Measurements from ENCODE around the gene GRK4. TPM values are rescaled to one million over a fixed set of nuclear protein-coding genes. Genes with fewer than 3 reads are reported as not detected.

Gene GRK4
- total and polyA plus RNA-seq, 3 experiments from 2014 or later: 2.5 to 7.7 (median 5.4) TPM

DNA sequence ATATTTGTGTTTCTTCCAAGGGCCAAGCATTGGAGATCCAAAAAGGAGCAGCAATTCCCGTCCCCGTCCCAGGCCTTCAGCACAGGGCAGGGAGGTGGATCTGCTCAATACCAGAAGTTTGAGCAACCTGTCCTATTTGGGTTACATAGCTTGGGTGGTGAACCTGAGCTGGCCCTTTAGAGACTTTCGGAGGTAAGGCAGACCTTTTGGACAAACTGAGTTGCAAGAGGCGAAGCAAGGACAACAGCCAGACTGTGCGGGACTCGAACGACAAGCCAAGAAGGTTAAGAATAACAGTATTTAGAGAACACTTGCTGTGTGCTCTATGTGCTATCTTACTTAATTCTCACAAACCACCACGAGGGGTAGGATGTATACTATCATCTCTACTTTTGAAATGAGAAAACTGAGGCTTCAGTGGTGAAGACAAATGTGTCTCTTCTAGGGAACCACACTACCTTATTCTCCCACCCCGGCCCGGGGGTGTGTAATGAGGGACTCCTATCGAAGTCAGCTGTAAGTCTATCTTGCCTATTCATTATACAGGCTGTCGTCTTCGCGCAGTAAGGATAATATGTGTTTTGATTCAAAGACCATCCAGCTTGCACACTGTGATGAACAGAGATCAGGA, 1.4 kb upstream of the GRK4 start:
- peaks cover 36 to 55% (median 49%) of the 10 kb centered on the region in 3 donors for H3K4me1 Mint-ChIP-seq
- POLR2A ChIA-PET: interaction anchor here (0.6 to 1.9 kb wide), 7 partner anchors 8 to 206 kb away, joined by 3 to 17 read pairs (median 5); partner anchors contain the start of gene TNIP2
- H3K36me3 Mint-ChIP-seq: peaks cover 4 to 34% (median 16%) of the 10 kb centered on the region in 3 donors
- Histone ChIP-seq H3K36me3 (ENCODE audit: insufficient read depth, low read length) (peaks cover 16% of the 10 kb centered on the region), H3K27ac (ENCODE audit: low read depth, low read length) (peak overlapping the region; percentile 53), H3K9me3 (ENCODE audit: low read length) (no peaks in the 10 kb centered on the region), H3K4me1 (ENCODE audit: insufficient read depth, low read length) (peaks cover 27% of the 10 kb centered on the region), H3K4me3 (ENCODE audit: low read length) (peak overlapping the region; percentile 70), H3K27me3 (ENCODE audit: insufficient read depth, low read length, poor library complexity, severe bottlenecking) (no peaks in the 10 kb centered on the region)
- CTCF ChIA-PET: interaction anchor here (0.6 to 3.6 kb wide), 13 partner anchors 8 to 739 kb away, joined by 3 to 14 read pairs (median 3); no protein-coding TSS in a partner anchor
- peak overlapping the region; percentile 65 to 96 (median 90) for H3K27ac Mint-ChIP-seq
- H3K9me3 Mint-ChIP-seq: no peaks in the 10 kb centered on the region
- peak overlapping the region; percentile 84 to 95 (median 86) for H3K4me3 Mint-ChIP-seq
- no peaks in the 10 kb centered on the region for H3K27me3 Mint-ChIP-seq
- peak in 3 of 5 donors; percentile 15 to 59 (median 51) for DNase-seq

DNA sequence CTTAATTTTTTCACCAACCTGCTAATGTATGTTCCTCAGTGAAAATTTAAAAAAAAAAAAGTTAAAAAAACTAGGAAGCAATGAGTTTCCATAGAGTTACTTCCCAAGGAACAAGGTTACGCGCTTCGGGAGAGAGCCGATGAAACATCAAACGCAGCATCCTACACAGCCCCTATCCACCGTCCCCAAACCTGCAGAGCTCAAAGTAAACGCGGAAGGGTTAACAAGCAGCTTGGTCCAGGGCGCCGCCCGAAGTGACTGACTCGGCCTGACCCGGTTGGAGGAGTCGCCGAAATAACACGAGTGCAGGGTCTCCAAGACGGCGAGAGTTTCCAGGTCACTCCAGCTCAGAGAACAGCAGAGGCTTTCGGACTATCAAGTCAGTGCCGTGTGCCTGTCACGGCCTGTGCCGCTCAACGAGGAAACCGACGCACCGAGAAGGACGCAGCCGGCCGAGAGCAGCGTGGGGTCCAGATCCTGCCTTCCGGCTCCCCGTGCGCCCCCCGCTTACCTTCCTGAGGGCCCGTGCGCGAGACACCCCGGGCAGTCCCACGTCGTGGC, 677 bp upstream of the GRK4 start:
- peaks cover under 1 to 27% (median 12%) of the 10 kb centered on the region in 3 donors for H3K36me3 Mint-ChIP-seq
- Histone ChIP-seq H3K27ac (ENCODE audit: low read depth, low read length) (peak overlapping the region; percentile 53), H3K4me1 (ENCODE audit: insufficient read depth, low read length) (peaks cover 27% of the 10 kb centered on the region), H3K4me3 (ENCODE audit: low read length) (peak overlapping the region; percentile 70), H3K9me3 (ENCODE audit: low read length) (no peaks in the 10 kb centered on the region), H3K27me3 (ENCODE audit: insufficient read depth, low read length, poor library complexity, severe bottlenecking) (no peaks in the 10 kb centered on the region), H3K36me3 (ENCODE audit: insufficient read depth, low read length) (peaks cover 10% of the 10 kb centered on the region)
- POLR2A ChIA-PET: interaction anchor here (0.7 to 1.9 kb wide), 9 partner anchors 9 to 206 kb away, joined by 3 to 17 read pairs (median 4); partner anchors contain the start of gene TNIP2
- H3K9me3 Mint-ChIP-seq: no peaks in the 10 kb centered on the region
- peaks cover 33 to 51% (median 44%) of the 10 kb centered on the region in 3 donors for H3K4me1 Mint-ChIP-seq
- CTCF ChIA-PET: interaction anchor here (1.0 to 3.6 kb wide), 11 partner anchors 9 to 235 kb away, joined by 3 to 14 read pairs (median 4); no protein-coding TSS in a partner anchor
- DNase-seq: no peak
- no peaks in the 10 kb centered on the region for H3K27me3 Mint-ChIP-seq
- peak overlapping the region; percentile 84 to 95 (median 86) for H3K4me3 Mint-ChIP-seq
- H3K27ac Mint-ChIP-seq: peak overlapping the region; percentile 65 to 96 (median 90)

DNA sequence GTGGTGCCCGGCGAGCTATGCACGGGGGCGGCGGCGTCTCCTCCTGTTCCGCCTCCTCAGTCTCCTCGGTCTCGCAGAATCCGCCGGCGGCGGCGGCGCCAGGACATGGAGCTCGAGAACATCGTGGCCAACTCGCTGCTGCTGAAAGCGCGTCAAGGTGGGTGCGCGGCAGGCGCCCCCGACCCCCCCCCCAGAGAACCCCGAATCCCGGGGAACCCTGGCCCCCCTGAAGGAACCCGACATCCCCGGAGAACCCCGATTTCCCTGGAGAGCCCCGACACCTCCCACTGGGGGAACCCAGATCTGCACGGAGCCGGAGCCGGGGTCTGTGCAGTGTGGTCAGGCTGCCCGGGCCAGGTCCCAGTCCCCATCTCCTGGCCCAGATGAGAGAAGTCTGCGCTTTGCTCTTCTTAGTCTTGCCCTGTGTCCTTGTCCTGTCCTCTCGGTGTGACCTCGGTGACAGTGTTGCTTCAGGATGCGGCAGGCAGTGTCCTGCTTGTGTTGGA, 648 bp downstream of the GRK4 start:
- Histone ChIP-seq H3K27me3 (ENCODE audit: insufficient read depth, low read length, poor library complexity, severe bottlenecking) (no peaks in the 10 kb centered on the region), H3K36me3 (ENCODE audit: insufficient read depth, low read length) (no peaks in the 10 kb centered on the region), H3K4me3 (ENCODE audit: low read length) (peak overlapping the region; percentile 70), H3K27ac (ENCODE audit: low read depth, low read length) (peak overlapping the region; percentile 24), H3K9me3 (ENCODE audit: low read length) (no peaks in the 10 kb centered on the region), H3K4me1 (ENCODE audit: insufficient read depth, low read length) (peaks cover 27% of the 10 kb centered on the region)
- Mint-ChIP-seq H3K9me3 (no peaks in the 10 kb centered on the region), H3K27ac (peak overlapping the region; percentile 38 to 91 (median 82)), H3K27me3 (no peaks in the 10 kb centered on the region), H3K4me1 (peaks cover 23 to 38% (median 31%) of the 10 kb centered on the region in 3 donors), H3K4me3 (peak overlapping the region; percentile 82 to 95 (median 89)), H3K36me3 (peaks cover 0 to 13% (median 5%) of the 10 kb centered on the region in 3 donors)
- DNase-seq: no peak
- ChIA-PET POLR2A (interaction anchor here (0.6 to 1.6 kb wide), 12 partner anchors 14 to 495 kb away, joined by 3 to 11 read pairs (median 4); partner anchors contain the start of genes FAM193A, RNF4 and TNIP2), CTCF (interaction anchor here (0.6 to 3.6 kb wide), 13 partner anchors 9 to 213 kb away, joined by 3 to 14 read pairs (median 4); no protein-coding TSS in a partner anchor)

DNA sequence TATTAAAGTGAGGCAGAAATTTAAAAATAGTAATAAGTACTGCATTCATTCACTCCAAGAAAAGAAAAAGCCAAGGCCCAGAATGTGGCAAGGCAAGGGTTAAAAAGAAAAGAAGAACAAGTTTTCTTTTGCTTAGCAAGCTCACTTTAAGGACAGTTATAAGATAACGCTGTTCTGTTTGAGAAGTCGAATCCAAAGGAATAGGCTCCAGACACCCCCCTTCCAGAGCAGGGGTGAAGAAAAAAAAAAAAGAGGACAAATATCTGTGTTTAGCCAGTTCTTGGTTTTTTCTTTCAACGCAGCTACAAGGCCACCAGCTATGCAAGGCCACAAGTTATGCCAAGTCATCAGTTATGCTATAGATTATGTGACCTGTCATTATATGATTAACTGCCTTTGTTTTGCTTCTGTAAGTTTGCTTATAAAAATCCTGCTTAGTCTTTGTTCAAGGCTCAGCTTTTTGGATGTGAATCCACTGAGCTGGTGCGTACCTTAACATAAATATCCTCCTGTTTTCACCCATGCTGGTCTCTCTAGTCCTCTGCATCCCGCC, 1.4 kb downstream of the GRK4 start:
- Histone ChIP-seq H3K4me3 (ENCODE audit: low read length) (peak overlapping the region; percentile 70), H3K27me3 (ENCODE audit: insufficient read depth, low read length, poor library complexity, severe bottlenecking) (no peaks in the 10 kb centered on the region), H3K36me3 (ENCODE audit: insufficient read depth, low read length) (no peaks in the 10 kb centered on the region), H3K27ac (ENCODE audit: low read depth, low read length) (no peak overlapping the region), H3K4me1 (ENCODE audit: insufficient read depth, low read length) (peaks cover 27% of the 10 kb centered on the region), H3K9me3 (ENCODE audit: low read length) (no peaks in the 10 kb centered on the region)
- Mint-ChIP-seq H3K27me3 (no peaks in the 10 kb centered on the region), H3K9me3 (no peaks in the 10 kb centered on the region), H3K27ac (peak overlapping the region in 5 of 8 donors; percentile 66 to 91 (median 88)), H3K4me3 (peak overlapping the region; percentile 82 to 95 (median 89)), H3K4me1 (peaks cover 20 to 30% (median 25%) of the 10 kb centered on the region in 3 donors), H3K36me3 (peaks cover 0 to 9% (median 2%) of the 10 kb centered on the region in 3 donors)
- ChIA-PET CTCF (interaction anchor here (1.0 to 3.6 kb wide), 4 partner anchors 8 to 17 kb away, joined by 3 to 14 read pairs (median 6); no protein-coding TSS in a partner anchor), POLR2A (interaction anchor here (0.6 to 0.7 kb wide), 2 partner anchors 9 to 150 kb away, joined by 3 read pairs; no protein-coding TSS in a partner anchor)
- no peak for DNase-seq

DNA sequence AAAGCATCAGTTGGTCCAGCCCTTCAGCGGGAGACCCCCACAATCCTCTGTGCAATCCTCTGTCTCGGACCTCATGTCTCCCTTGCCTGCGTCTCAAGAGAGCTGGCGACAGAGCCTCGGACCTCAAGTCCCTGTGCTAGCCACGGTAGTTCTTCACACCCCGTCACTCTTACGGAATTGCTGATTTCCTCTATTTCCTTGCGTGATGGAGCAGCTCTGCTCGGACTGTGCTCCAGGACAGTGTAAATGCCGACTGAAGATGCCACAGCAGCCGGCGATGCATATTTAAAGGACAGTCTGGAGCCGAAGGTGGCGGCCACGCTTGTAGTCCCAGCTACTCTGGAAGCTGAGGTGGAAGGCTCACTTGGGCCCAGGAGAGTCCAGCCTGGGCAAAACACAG, 1.9 kb downstream of the GRK4 start:
- no peak for DNase-seq
- POLR2A ChIA-PET: interaction anchor here (0.6 kb wide), 1 partner anchor 10 kb away, joined by 3 read pairs; no protein-coding TSS in a partner anchor
- no peak overlapping the region for H3K27ac ChIP-seq (ENCODE audit: low read depth, low read length)
- Mint-ChIP-seq H3K36me3 (peaks cover 0 to 8% (median 2%) of the 10 kb centered on the region in 3 donors), H3K9me3 (no peaks in the 10 kb centered on the region), H3K4me1 (peaks cover 19 to 26% (median 21%) of the 10 kb centered on the region in 3 donors), H3K4me3 (peak overlapping the region; percentile 32 to 92 (median 88)), H3K27me3 (no peaks in the 10 kb centered on the region), H3K27ac (peak overlapping the region in 1 of 8 donors; percentile 66)
- H3K27me3 ChIP-seq (ENCODE audit: insufficient read depth, low read length, poor library complexity, severe bottlenecking): no peaks in the 10 kb centered on the region
- H3K9me3 ChIP-seq (ENCODE audit: low read length): no peaks in the 10 kb centered on the region
- no peak overlapping the region for H3K4me3 ChIP-seq (ENCODE audit: low read length)
- H3K36me3 ChIP-seq (ENCODE audit: insufficient read depth, low read length): no peaks in the 10 kb centered on the region
- H3K4me1 ChIP-seq (ENCODE audit: insufficient read depth, low read length): peaks cover 23% of the 10 kb centered on the region
- CTCF ChIA-PET: interaction anchor here (1.0 to 1.6 kb wide), 3 partner anchors 8 to 14 kb away, joined by 3 to 4 read pairs (median 3); no protein-coding TSS in a partner anchor

DNA sequence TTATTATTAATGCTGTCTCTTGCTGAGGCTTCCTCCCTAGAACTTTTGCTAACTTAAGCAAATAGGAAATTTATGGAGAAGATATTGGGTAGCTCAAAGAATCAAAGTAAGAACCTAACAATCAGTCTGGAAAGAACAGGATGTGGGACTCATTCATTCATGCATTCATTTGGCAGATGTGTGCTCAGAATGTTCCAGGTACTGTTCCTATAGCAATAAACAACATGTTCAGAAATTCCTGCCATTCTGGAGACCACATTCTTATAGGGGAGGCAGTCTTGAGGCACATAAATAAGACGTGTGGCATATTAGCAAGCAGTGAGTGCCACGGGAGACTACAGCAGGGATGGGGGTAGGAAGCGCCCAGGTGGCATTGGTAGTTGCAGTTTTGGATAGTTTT, 5.0 kb downstream of the GRK4 start:
- CTCF ChIA-PET: interaction anchor here (0.8 kb wide), 1 partner anchor 104 kb away, joined by 3 read pairs; no protein-coding TSS in a partner anchor
- Mint-ChIP-seq H3K4me3 (peak overlapping the region in 1 of 7 donors; percentile 55), H3K9me3 (no peaks in the 10 kb centered on the region), H3K36me3 (peaks cover 0 to 1% (median 0%) of the 10 kb centered on the region in 3 donors), H3K27ac (no peak overlapping the region), H3K27me3 (peaks cover 0 to 2% of the 10 kb centered on the region in 2 donors), H3K4me1 (peaks cover 4 to 9% (median 6%) of the 10 kb centered on the region in 3 donors)
- no peak for DNase-seq
- POLR2A ChIA-PET: no interaction called here
- Histone ChIP-seq H3K27ac (ENCODE audit: low read depth, low read length) (no peak overlapping the region), H3K9me3 (ENCODE audit: low read length) (no peaks in the 10 kb centered on the region), H3K36me3 (ENCODE audit: insufficient read depth, low read length) (no peaks in the 10 kb centered on the region), H3K4me1 (ENCODE audit: insufficient read depth, low read length) (peaks cover 8% of the 10 kb centered on the region), H3K4me3 (ENCODE audit: low read length) (no peak overlapping the region), H3K27me3 (ENCODE audit: insufficient read depth, low read length, poor library complexity, severe bottlenecking) (no peaks in the 10 kb centered on the region)

DNA sequence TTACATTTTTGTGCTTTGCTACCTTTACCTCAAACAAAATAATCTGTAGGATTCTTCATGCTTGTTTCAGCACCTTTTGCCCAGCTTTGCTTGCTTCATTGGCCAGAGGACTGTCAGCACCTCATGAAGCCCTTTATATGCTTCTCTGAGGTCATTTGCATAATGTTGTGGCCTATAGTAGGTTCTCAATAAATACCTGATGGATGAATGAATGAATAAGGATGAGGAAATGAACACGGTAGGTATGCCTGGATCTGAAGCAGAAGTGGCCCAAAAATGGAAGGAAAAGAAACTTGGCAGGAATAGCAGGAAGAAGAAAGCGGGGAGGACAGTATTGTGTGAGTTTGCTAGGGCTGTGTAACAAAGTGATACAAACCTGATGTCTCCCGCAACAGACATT, 7.9 kb downstream of the GRK4 start:
- H3K27ac ChIP-seq (ENCODE audit: low read depth, low read length): no peak overlapping the region
- no peaks in the 10 kb centered on the region for H3K36me3 Mint-ChIP-seq
- H3K9me3 Mint-ChIP-seq: no peaks in the 10 kb centered on the region
- ChIA-PET POLR2A (no interaction called here), CTCF (interaction anchor here (1.1 kb wide), 1 partner anchor 9 kb away, joined by 4 read pairs; no protein-coding TSS in a partner anchor)
- H3K4me1 ChIP-seq (ENCODE audit: insufficient read depth, low read length): no peaks in the 10 kb centered on the region
- H3K27ac Mint-ChIP-seq: no peak overlapping the region
- H3K4me3 ChIP-seq (ENCODE audit: low read length): no peak overlapping the region
- H3K27me3 Mint-ChIP-seq: peaks cover 0 to 2% of the 10 kb centered on the region in 2 donors
- no peak for DNase-seq
- no peaks in the 10 kb centered on the region for H3K9me3 ChIP-seq (ENCODE audit: low read length)
- H3K4me1 Mint-ChIP-seq: no peaks in the 10 kb centered on the region
- no peaks in the 10 kb centered on the region for H3K27me3 ChIP-seq (ENCODE audit: insufficient read depth, low read length, poor library complexity, severe bottlenecking)
- H3K36me3 ChIP-seq (ENCODE audit: insufficient read depth, low read length): no peaks in the 10 kb centered on the region
- H3K4me3 Mint-ChIP-seq: no peak overlapping the region
